ENCODE measurements around the gene MIA2.
"Not testable (repeated sequence)": the region's sequence is repeated elsewhere in the genome, so short reads cannot be mapped to it uniquely, and the experiment has no call there.

The MIA2 gene, protein sequence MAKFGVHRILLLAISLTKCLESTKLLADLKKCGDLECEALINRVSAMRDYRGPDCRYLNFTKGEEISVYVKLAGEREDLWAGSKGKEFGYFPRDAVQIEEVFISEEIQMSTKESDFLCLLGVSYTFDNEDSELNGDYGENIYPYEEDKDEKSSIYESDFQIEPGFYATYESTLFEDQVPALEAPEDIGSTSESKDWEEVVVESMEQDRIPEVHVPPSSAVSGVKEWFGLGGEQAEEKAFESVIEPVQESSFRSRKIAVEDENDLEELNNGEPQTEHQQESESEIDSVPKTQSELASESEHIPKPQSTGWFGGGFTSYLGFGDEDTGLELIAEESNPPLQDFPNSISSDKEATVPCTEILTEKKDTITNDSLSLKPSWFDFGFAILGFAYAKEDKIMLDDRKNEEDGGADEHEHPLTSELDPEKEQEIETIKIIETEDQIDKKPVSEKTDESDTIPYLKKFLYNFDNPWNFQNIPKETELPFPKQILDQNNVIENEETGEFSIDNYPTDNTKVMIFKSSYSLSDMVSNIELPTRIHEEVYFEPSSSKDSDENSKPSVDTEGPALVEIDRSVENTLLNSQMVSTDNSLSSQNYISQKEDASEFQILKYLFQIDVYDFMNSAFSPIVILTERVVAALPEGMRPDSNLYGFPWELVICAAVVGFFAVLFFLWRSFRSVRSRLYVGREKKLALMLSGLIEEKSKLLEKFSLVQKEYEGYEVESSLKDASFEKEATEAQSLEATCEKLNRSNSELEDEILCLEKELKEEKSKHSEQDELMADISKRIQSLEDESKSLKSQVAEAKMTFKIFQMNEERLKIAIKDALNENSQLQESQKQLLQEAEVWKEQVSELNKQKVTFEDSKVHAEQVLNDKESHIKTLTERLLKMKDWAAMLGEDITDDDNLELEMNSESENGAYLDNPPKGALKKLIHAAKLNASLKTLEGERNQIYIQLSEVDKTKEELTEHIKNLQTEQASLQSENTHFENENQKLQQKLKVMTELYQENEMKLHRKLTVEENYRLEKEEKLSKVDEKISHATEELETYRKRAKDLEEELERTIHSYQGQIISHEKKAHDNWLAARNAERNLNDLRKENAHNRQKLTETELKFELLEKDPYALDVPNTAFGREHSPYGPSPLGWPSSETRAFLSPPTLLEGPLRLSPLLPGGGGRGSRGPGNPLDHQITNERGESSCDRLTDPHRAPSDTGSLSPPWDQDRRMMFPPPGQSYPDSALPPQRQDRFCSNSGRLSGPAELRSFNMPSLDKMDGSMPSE (N-terminal part only)

GRCh38 chr14:39233680-39234326 lies at the start of gene MIA2:
TSS of gene MIA2 (plus strand) at chr14:39233915. CDS start at chr14:39234115, 200 bp downstream.
- peak within 1 kb of the TSS; percentile 13 to 29 for H3K4me3 Mint-ChIP-seq
- no peaks in the 10 kb centered on the region for H3K27me3 Mint-ChIP-seq
- ATAC-seq: no peak
- no peak for DNase-seq
- peaks cover 37% of the 10 kb centered on the region for H3K4me1 Mint-ChIP-seq
- H3K9me3 Mint-ChIP-seq: no peaks in the 10 kb centered on the region
- no peak within 1 kb of the TSS for H3K27ac Mint-ChIP-seq

- no peak overlapping the region for H3K4me3 Mint-ChIP-seq
- ATAC-seq: no peak
- peaks cover 24% of the 10 kb centered on the region for H3K4me1 Mint-ChIP-seq
- H3K27ac Mint-ChIP-seq: peak overlapping the region; percentile 3 to 6
- no peak for DNase-seq
- no peaks in the 10 kb centered on the region for H3K9me3 Mint-ChIP-seq
- H3K27me3 Mint-ChIP-seq: no peaks in the 10 kb centered on the region
Observed at GRCh38 chr14:39184628-39185255, 49.0 kb upstream of the MIA2 start.

GRCh38 chr14:39185256-39186049 lies 48.3 kb upstream of the MIA2 start:
- DNase-seq (no peak), ATAC-seq (no peak)
- Mint-ChIP-seq H3K4me1 (peaks cover 24% of the 10 kb centered on the region), H3K9me3 (no peaks in the 10 kb centered on the region), H3K27ac (no peak overlapping the region), H3K4me3 (no peak overlapping the region), H3K27me3 (no peaks in the 10 kb centered on the region)

DNA sequence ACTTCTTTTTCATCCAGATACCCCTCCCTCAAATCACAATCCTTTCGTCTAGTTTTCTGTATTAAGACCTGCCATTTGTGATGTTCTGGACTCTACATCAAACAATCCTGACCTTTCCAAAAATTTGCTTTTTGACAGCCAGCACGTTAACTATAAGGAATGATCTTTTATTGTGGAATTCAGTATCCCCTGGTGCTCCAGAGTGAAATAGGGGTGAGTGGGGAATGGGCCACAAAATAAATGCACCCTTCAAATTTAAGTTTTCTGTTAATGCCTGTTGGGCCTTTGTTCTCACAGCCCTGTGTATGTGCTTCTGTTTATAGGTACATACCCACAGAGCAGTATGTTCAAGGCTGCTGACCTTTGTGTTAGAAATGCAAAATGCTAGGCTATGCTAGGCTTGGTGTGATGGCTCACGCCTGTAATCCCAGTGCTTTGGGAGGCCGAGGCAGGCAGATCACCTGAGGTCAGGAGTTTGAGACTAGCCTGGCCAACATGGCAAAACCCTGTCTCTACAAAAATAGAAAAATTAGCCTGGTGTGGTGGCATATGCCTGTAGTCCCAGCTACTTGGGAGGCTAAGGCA lies 46.7 kb upstream of the MIA2 start:
- H3K27ac Mint-ChIP-seq: no peak overlapping the region
- H3K9me3 Mint-ChIP-seq: no peaks in the 10 kb centered on the region
- H3K4me1 Mint-ChIP-seq: peaks cover 24% of the 10 kb centered on the region
- ATAC-seq (peak; percentile 41), DNase-seq (no peak)
- H3K27me3 Mint-ChIP-seq: no peaks in the 10 kb centered on the region
- H3K4me3 Mint-ChIP-seq: no peak overlapping the region

GRCh38 chr14:39203659-39204606 lies 29.8 kb upstream of the MIA2 start:
- Mint-ChIP-seq H3K4me3 (no peak overlapping the region), H3K4me1 (peaks cover 33% of the 10 kb centered on the region), H3K27ac (no peak overlapping the region), H3K9me3 (peaks cover 6 to 7% of the 10 kb centered on the region in 2 donors), H3K27me3 (no peaks in the 10 kb centered on the region)
- ATAC-seq (no peak), DNase-seq (no peak)

GRCh38 chr14:39207430-39207829 lies 26.3 kb upstream of the MIA2 start:
- not testable (repeated sequence) for H3K9me3 Mint-ChIP-seq, DNase-seq, ATAC-seq, H3K27me3 Mint-ChIP-seq
- H3K27ac Mint-ChIP-seq: peak overlapping the region in 1 of 2 donors; percentile 40
- peaks cover 33% of the 10 kb centered on the region for H3K4me1 Mint-ChIP-seq
- H3K4me3 Mint-ChIP-seq: peak overlapping the region; percentile 21 to 25

DNA sequence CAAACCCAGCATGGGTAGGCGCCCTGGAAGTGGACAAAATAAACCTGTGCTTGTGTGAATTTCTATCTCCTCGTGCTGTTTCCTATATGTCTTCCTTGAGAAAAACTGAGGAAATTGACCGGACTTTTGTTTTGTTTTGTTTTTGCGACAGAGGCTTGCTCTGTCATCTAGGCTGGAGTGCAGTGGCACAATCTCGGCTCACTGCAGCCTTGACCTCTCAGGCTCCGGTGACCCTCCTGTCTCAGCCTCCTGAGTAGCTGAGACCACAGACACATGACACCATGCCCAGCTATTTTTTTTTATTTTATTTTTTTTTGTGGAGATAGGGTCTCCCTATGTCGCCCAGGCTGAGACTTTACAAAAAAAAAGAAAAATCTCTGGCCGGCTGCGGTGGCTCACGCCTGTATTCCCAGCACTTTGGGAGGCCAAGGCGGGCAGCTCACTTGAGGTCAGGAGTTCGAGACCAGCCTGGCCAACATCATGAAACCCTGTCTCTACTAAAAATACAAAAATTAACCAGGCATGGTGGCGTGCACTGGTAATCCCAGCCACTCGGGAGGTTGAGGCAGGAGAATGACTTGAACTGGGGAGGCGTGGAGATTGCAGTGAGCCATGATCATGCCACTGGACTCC lies 22.5 kb upstream of the MIA2 start:
- H3K4me3 Mint-ChIP-seq: no peak overlapping the region
- ATAC-seq: no peak
- no peak overlapping the region for H3K27ac Mint-ChIP-seq
- no peaks in the 10 kb centered on the region for H3K27me3 Mint-ChIP-seq
- no peak for DNase-seq
- H3K4me1 Mint-ChIP-seq: peaks cover 19% of the 10 kb centered on the region
- peaks cover 6 to 7% of the 10 kb centered on the region in 2 donors for H3K9me3 Mint-ChIP-seq

GRCh38 chr14:39212034-39212433 lies 21.7 kb upstream of the MIA2 start:
- Mint-ChIP-seq H3K9me3 (peaks cover 6 to 7% of the 10 kb centered on the region in 2 donors), H3K4me1 (peaks cover 21% of the 10 kb centered on the region), H3K27me3 (no peaks in the 10 kb centered on the region), H3K4me3 (no peak overlapping the region), H3K27ac (no peak overlapping the region)
- ATAC-seq (no peak), DNase-seq (no peak)

DNA sequence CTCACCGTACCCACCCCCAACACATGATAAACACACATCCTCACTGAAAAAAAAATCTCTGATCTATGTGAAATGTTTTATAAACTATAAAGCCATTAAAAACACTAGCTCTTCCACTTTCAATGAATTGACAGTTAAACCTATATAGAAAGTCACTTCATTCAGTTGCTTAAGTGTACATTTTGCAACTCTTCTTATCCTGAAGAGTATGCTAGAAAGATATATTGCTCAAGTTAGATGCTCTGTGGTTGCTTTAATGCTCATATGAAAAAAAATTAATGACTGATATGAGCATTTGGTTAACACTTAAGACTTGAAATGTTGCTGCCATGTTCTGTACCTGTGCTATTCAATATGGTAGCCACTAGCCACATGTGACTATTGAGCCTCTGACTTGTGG lies 21.0 kb upstream of the MIA2 start:
- no peaks in the 10 kb centered on the region for H3K27me3 Mint-ChIP-seq

DNA sequence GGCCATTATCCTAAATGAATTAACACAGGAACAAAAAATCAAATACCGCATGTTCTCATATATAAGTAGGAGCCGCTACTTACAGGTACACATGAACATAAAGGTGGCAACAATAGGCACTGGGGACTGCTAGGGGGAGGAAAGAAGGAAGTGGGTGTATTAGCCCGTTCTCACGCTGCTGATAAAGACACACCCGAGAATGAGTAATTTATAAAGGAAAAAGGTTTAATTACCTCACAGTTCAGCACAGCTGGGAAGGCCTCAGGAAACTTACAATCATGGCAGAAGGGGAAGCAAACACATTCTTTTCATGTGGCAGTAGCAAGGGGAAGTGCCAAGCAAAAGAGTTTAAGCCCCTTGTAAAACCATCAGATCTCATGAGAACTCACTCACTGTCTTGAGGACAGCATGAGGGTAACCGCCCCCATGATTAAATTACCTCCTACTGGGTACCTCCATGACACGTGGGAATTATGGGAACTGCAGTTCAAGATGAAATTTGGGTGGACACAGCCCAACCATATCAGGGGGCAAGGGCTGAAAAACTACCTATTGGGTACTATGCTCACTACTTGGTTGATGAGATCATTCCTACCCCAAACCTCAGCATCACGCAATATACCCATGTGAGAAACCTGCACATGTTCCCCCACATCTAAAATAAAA lies 16.4 kb upstream of the MIA2 start:
- no peak overlapping the region for H3K4me3 Mint-ChIP-seq
- DNase-seq (no peak), ATAC-seq (no peak)
- H3K9me3 Mint-ChIP-seq: no peaks in the 10 kb centered on the region
- peaks cover 7% of the 10 kb centered on the region for H3K4me1 Mint-ChIP-seq
- H3K27ac Mint-ChIP-seq: no peak overlapping the region
- no peaks in the 10 kb centered on the region for H3K27me3 Mint-ChIP-seq

More for the DNA sequence above, 21.0 kb upstream of the MIA2 start:
- peaks cover 19% of the 10 kb centered on the region for H3K4me1 Mint-ChIP-seq
- DNase-seq: no peak
- H3K9me3 Mint-ChIP-seq: peaks cover 0 to 7% of the 10 kb centered on the region in 2 donors
- peak overlapping the region; percentile 10 to 80 for H3K27ac Mint-ChIP-seq
- no peak for ATAC-seq
- H3K4me3 Mint-ChIP-seq: no peak overlapping the region

- H3K9me3 Mint-ChIP-seq: no peaks in the 10 kb centered on the region
- H3K4me3 Mint-ChIP-seq: no peak overlapping the region
- H3K27me3 Mint-ChIP-seq: no peaks in the 10 kb centered on the region
- no peak for ATAC-seq
- H3K27ac Mint-ChIP-seq: no peak overlapping the region
- DNase-seq: no peak
- H3K4me1 Mint-ChIP-seq: peaks cover 7% of the 10 kb centered on the region
Observed at GRCh38 chr14:39218171-39218769, 15.4 kb upstream of the MIA2 start.

DNA sequence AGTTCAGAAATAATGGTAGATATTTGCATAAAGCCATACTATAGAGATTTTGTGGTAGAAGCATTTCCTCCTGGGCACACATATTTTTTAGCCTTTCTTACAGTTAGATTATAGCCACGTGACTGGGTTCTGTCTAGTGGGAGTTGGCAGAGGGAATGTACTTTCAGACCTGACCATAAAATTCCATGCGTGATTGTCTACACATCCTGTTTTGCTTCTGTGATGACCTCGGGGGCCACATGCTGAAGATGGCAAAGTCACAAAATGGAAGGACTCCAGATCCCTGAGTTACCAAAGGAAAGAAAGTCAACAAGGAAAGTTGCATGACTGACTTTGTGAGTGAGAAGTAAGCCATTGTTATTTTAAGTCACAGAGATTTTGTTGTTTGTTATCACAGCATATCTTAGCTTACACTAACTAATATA lies 14.6 kb upstream of the MIA2 start:
- H3K4me3 Mint-ChIP-seq: no peak overlapping the region
- H3K27me3 Mint-ChIP-seq: no peaks in the 10 kb centered on the region
- no peak overlapping the region for H3K27ac Mint-ChIP-seq
- peaks cover 7% of the 10 kb centered on the region for H3K4me1 Mint-ChIP-seq
- ATAC-seq (no peak), DNase-seq (no peak)
- no peaks in the 10 kb centered on the region for H3K9me3 Mint-ChIP-seq
